ENCODE results near the gene DHPS.
A peak's percentile ranks its signal among the peaks of the same experiment; 100 is the strongest.
"Not testable (repeated sequence)": the region's sequence is repeated elsewhere in the genome, so short reads cannot be mapped to it uniquely, and the experiment has no call there.

The DHPS gene

DNA sequence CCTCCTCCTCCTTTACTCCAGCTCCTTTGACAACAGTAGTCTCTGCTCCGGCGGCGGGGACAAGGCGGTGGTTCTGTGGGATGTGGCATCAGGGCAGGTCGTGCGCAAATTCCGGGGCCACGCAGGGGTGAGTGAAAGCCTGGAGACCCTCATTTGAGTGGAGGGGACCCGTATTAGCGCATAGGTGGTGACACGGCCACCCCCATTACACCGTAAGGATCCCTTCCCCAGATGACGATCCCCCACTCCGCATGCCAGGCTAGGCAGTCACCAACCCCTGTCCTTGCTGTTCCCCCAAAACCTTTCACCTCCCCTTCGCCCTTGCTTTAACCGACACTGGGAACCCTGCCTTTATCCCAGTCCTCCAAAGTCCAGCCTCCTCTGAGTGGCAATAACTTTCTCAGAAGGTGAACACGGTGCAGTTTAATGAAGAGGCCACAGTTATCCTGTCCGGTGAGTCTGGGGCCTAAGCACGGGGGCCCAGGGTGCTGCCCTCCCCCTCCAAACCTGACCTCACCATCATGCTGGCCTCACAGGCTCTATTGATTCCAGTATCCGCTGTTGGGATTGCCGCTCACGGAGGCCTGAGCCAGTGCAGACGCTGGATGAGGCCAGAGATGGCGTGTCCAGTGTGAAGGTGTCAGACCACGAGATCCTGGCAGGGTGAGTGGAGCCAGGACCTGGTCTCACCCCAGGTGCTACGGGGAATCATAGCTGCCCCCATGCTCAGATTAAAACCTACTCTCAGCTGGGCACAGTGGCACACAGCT, 11.3 kb downstream of the DHPS start:
- no peak for DNase-seq

DNA sequence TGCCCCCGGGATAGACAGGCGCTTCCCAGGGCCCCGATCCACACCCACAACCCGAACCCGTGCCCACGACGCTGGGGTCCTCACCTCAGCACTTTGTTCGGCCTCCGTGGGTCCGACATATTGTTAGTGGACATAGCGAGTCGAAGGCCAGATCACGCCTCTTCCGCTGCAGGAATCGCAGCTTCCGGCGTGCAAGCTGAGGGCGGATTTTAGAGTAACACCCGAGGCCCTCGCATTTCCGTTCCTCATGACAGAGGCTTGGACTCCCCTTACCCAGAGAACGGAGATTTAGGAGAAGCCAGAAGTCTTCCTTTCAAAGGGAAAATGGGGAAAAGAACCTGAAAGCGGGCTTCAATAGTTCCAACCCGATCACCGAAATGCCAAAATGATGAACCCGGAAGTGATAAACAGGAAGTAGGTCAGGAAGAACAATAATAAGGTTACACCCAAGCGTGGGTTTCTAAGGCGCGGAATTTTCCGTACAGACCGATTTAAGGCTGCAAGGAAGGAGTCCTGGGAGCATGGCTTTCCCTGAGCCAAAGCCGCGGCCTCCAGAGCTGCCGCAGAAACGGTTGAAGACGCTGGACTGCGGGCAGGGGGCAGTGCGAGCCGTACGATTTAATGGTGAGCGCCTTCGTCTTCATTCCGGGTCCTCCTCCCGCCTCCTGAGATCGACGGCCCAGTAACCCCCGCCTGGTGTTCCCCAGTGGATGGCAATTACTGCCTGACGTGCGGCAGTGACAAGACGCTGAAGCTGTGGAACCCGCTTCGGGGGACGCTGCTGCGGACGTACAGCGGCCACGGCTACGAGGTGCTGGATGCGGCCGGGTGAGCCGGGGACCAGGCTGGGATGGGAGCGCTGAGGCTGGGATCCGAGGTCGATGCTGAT, 12.2 kb downstream of the DHPS start:
- DNase-seq: peak; percentile 85

DNA sequence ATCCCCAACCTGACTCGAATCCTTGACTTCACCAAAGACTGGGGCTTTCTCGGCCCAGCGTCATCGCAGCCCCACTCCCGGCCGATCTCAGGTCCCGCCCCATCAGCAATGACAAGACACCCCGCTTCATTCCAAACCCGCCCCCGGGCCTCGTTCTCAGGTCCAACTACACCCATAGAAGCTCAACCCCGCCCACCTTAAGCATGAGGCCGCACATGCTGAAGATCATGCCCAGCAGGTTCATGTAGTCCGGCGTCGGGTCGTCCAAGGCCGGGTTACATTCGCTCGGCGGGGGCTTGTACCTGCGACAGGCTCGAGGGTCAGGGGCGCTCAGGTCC, 12.8 kb downstream of the DHPS start:
- peak; percentile 79 for DNase-seq

GRCh38 chr19:12668346-12668745, 13.3 kb downstream of the DHPS start:
- DNase-seq: no peak

GRCh38 chr19:12667731-12668302, 13.9 kb downstream of the DHPS start:
- DNase-seq: no peak

GRCh38 chr19:12666265-12667048, 15.2 kb downstream of the DHPS start, which contains the start of the genes MAN2B1 and WDR83:
Gene MAN2B1 (minus strand): TSS chr19:12666742. CDS start chr19:12666701, 41 bp downstream.
Gene WDR83 (plus strand): TSS chr19:12666807. CDS start chr19:12669791, 2,984 bp downstream.
- peak; percentile 88 for DNase-seq

DNA sequence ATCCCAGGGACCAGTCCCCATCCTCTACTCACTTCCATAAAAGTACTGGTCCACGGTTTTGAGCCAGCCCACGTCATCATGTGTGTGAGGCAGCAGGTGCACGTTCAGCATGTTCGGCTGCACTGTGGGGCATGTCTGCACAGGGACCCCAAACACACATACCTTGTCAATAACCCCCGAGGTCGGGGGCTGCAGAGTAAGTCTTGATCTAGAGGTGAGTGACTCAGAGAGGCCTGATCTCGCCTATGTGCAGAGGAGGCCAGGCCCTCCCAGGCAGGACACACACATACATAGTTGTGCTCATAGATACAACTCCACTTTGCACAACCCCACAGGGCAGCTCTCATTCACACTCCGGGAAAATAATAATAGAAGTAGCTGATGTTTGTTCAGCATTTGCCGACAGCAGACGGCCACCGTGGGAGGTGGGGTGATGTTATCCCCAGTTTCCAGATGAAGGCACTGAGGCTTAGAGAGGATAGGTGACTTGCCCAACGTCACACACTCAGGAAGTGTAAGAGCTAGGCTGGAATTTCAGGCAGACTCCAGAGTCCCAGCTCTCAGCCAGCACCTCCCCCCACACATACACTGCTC, 15.9 kb downstream of the DHPS start:
- DNase-seq: peak; percentile 54

DNA sequence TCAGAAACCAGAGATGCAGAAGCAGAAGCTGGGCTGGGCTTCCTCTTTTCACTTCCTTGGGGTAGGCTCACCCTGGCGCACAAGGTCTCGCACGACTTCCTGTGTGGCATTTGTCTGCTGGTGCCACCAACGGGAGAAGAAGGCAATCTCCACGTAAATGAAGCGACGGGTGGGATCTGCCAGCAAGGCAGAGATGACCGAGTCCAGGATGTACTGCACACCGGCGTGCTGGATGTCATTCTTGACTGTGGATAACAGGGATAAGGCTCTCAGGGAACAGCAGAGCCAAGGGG, 16.5 kb downstream of the DHPS start:
- DNase-seq: peak; percentile 68

- DNase-seq: no peak
These were observed 17.0 kb downstream of the DHPS start for GRCh38 chr19:12664406-12665280.

DNA sequence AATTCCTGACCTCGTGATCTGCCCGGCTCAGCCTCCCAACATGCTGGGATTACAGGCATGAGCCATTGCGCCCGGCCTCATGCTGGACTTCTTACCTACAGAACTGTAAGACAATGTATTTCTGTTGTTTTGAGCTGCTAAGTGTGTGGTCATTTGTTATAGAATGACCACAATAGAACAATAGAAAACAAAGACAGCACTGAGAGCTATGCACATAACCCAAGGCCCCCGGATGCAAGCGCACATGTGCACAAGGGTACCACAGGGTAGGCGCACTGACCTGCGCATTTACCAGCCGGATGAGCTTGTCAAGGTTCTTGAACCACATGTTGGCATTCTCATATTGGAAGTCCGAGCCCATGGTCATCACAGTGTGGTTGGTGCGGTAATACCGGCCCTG, 20.7 kb downstream of the DHPS start:
- DNase-seq: no peak

DNA sequence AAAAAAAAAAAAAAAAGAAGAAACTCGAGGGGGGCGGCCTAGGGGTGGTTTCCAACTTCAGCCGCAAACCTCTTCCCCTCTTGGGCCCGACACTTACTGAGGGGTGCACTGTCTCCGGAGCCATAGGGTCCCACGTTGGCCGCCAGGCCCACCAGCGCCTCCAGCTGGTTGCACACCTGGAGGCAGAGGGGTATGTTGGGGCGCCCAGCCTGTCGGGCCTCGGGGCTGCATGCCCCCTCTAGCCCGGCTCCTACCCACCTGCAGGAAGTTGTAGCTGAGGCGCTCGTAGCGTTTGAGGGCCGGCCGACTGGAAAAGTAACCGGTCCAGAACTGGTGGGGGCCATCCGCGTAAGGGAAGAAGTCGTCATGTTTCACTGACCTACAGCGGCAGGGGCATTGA, 23.7 kb downstream of the DHPS start:
- DNase-seq: no peak

DNA sequence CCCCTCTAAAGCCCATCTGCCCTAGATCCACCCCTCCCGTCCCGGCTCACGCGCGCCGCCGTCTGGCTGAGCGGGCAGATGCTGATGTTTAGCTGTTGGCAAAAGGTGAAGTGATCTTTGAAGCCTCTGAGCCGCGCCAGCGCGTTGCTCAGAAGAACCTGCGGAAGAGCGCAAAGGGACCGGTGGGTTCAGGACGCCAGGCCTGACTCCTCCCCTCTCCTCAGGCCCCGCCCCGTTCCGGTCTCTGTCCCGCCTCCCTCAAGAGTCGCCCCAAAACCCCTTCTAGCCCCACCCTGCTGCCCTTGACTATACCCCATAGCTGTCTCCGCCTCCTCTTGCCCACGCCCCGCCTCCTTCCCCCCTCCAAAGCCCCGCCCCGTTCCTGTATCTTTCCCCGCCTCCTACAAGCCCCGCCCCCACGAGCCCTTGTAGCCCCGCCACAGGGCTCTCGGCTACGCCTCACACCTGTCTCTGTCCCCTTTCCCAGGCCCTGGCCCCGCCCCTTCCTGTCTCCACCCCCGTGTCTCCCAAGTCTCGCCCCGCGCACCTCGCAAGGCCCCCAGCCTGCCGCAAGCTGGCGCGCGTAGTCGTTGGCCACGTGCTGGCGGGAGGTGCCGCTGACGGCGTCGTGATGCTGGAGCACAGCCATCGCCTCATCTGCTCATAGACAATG, 24.6 kb downstream of the DHPS start:
- peak; percentile 73 for DNase-seq

GRCh38 chr19:12655546-12655945, 26.1 kb downstream of the DHPS start:
- DNase-seq: no peak

GRCh38 chr19:12652219-12652618, 29.5 kb downstream of the DHPS start:
- DNase-seq: no peak

GRCh38 chr19:12649941-12650340, 31.7 kb downstream of the DHPS start:
- no peak for DNase-seq

DNA sequence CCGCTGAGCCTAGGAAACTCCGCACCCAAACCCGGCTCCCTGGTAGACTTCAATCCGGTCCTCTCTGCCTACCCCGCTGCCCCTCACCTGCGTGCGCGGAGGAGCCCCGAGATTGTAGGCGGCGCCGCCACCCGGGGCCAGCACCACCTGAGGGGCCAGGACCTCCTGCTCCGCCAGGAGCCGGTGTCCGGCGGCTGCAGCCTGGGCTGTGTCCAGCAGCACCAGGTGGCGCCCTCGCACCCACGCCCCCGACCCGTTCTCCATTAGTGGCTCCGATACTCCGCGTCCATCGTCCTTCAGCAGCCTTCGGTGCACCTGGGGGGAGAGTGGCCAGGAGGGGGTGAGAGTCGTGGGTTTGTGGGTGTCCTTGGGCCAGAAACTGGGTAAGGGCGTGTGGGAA, 33.6 kb downstream of the DHPS start:
- no peak for DNase-seq

- peak; percentile 75 for DNase-seq
These were observed 34.1 kb downstream of the DHPS start for GRCh38 chr19:12647490-12648071.

GRCh38 chr19:12647047-12647446, 34.6 kb downstream of the DHPS start:
- no peak for DNase-seq

DNA sequence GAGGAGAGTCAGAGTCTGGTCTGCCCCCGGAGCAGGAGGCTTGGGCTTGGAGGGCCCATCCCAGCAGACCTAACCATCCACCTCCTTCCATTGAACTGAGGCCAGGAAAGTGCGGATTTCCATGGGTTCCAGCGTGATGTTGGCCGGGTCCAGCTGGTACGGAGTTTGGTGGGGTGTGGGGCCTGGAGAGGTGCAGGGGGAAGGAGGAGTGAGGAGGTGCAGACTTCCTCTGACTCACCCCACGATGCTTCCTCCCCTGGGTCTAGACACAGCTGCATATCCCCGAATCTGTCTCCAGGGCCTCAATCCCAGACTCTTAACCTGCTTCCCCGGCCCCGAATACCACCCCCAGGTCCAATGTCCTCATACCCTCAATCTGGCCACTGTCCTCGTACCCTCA, 35.1 kb downstream of the DHPS start:
- no peak for DNase-seq

DNA sequence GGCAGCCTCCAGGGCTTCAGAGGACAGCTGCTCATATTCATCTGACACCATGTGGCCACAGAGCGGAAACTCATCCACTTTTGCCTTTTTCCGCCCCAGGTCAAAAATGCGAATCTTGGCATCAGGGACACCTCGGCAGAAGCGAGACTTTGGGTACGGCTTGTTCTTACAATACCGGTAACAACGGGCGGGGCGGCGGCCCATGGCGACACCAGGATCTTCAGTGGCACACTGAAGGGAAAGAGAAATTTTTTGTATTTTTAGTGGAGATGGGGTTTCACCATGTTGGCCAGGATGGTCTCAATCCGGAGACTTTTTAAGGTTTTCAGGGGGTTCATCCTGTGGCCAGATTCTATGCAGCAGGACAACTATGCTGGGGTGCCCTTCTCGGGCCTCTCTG, 38.0 kb downstream of the DHPS start:
- DNase-seq: not testable (repeated sequence)

- DNase-seq: no peak
These were observed 39.2 kb downstream of the DHPS start for GRCh38 chr19:12642506-12642905.
